ENCODE measurements around the gene MATN4.

Gene MATN4

DNA sequence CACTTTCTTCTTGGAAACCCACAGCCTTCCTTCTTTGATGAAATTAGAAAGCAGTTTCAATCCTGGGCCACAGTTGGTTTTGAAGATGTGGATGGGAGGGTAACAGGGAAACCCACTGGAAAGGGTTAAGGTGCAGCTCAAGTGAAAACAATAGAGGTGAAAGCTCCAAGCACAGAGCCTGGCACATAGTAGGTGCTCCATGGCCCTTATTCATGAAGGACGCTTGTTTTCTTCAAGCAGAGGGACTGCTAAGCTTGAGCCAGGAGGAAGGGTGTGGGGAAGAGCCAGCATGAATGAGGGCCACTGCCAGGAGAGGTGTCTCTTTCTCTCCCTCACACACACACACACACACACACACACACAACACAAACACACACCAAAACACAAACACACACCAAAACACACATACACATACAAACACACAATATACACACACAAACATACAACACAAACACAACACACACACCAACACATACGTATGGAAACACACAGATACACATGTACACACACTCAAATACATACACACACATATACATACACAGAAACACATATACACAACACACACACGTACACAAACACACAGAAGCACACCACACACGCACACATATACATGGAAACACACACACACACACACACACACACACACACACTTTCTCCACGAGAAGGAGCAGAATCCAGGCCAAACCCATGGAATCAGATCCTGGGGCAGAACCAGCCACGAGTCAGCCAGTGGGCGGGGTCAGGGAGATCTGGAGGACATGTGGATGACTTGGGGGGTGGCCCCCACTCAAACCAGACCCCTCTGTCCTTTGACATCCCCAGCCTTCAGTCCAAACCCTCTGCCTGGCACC lies 25.2 kb downstream of the MATN4 start:
- DNase-seq (ENCODE audit: extremely low read depth, low read depth): no peak
- TF ChIP-seq, protein P1, sequence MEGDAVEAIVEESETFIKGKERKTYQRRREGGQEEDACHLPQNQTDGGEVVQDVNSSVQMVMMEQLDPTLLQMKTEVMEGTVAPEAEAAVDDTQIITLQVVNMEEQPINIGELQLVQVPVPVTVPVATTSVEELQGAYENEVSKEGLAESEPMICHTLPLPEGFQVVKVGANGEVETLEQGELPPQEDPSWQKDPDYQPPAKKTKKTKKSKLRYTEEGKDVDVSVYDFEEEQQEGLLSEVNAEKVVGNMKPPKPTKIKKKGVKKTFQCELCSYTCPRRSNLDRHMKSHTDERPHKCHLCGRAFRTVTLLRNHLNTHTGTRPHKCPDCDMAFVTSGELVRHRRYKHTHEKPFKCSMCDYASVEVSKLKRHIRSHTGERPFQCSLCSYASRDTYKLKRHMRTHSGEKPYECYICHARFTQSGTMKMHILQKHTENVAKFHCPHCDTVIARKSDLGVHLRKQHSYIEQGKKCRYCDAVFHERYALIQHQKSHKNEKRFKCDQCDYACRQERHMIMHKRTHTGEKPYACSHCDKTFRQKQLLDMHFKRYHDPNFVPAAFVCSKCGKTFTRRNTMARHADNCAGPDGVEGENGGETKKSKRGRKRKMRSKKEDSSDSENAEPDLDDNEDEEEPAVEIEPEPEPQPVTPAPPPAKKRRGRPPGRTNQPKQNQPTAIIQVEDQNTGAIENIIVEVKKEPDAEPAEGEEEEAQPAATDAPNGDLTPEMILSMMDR (IDR thresholded peaks at IDR 0.05; ENCODE audit: low read depth, low read length, missing control alignments): no peak
- no peak overlapping the region for H3K4me3 ChIP-seq (replicated peaks; ENCODE audit: low read depth, low read length)

DNA sequence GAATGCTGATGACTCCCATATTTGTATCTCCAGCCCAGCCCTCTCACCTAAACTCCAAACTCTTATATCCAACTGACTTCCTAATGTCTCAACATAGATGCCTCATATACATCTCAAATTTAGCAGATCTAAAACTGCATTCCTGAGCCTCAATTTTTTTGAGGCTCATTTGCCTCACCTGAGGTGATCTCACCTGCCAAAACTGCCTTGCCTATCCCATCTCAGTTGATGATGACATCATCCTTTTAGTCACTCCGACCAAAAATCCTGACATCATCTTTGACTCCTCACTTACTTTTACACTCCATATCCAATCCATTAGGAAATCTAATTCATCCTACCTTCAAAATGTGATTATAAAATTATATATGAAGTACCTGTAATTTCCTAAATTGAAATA lies 28.1 kb downstream of the MATN4 start:
- TF ChIP-seq, protein P1 (IDR thresholded peaks at IDR 0.05; ENCODE audit: low read depth, low read length, missing control alignments): no peak
- no peak for DNase-seq (ENCODE audit: extremely low read depth, low read depth)
- H3K4me3 ChIP-seq (replicated peaks; ENCODE audit: low read depth, low read length): no peak overlapping the region

DNA sequence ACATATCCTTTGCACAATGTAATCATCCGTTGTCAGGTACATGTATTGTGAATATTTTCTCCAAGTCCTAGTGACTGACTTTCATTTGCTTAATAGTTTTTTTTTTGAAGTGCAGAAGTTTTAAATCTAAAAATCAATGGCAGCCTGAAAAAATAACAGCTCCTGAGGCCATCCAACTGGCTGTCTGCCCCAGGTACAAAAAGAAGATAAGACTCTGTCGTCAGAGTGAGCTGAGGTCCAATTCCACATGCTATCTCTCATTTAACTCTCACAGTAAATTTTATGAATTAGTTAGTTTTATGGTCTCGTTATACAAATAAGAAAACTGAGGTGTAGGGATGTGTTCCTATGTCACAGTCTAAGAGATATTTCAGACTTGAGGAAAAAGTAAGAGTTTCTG lies 32.8 kb downstream of the MATN4 start:
- H3K4me3 ChIP-seq (replicated peaks; ENCODE audit: low read depth, low read length): no peak overlapping the region
- TF ChIP-seq, protein P1 (IDR thresholded peaks at IDR 0.05; ENCODE audit: low read depth, low read length, missing control alignments): no peak
- DNase-seq (ENCODE audit: extremely low read depth, low read depth): no peak

DNA sequence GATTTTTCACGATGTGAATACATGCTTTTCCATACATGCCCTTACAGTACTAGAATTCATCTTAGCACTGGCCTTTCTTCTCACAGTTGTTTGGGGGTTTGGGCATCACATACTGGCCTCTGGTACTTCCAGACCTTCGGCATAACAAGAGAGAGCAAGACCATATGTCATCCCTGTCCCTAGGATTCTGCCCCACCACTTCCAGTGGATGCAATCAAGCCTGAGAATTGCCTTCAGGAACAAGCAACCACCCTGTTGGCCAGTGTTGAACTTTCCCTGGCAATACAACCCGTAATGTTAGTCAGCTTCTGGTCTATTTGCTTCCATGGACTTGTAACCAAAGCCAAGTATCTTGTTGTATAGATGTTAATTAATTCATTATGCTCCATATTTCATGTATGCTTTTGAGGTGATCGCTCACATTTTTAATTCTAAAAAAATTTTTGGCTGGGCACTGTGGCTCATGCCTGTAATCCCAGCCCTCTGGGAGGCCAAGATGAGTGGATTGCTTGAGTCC lies 38.3 kb downstream of the MATN4 start:
- no peak for DNase-seq (ENCODE audit: extremely low read depth, low read depth)
- TF ChIP-seq, protein P1 (IDR thresholded peaks at IDR 0.05; ENCODE audit: low read depth, low read length, missing control alignments): no peak
- H3K4me3 ChIP-seq (replicated peaks; ENCODE audit: low read depth, low read length): no peak overlapping the region

DNA sequence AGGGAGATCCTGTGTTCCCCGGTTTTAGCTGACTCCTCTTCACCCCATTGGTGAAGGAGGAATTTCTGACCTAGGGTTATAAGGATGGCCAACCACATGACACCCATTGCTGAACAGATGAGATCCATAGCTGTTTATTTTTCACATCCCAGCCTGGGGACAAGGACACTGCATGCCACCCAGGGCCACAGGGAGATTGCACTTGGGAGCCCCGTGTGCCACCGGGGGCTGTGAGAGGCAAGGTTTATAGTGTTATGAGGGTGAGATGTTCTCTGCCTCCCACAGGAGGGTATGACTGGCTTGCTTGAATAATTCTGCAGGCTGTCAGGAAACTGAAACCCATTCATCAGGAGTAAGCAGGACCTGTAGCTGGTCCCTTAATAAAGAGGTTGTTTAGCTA lies 39.0 kb downstream of the MATN4 start:
- no peak overlapping the region for H3K4me3 ChIP-seq (replicated peaks; ENCODE audit: low read depth, low read length)
- TF ChIP-seq, protein P1 (IDR thresholded peaks at IDR 0.05; ENCODE audit: low read depth, low read length, missing control alignments): no peak
- no peak for DNase-seq (ENCODE audit: extremely low read depth, low read depth)

DNA sequence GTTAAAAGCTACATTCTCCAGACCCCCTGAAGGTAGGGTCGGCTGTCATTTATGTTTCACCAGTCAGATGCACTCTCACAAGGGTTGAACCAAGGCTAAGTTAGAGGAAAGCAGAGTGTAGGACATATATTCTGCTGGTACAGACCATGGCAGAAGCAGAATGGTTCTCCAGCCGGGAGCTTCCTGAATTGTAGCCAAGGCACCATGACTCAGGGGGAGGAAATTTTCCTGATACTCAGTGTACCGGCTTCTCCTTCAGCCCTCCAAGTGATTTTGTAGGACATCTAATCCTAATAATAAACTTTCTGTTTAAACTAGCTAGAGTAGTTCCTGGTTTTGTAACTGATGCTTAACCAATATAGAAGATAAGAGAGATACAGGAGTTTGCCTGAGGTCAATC lies 39.6 kb downstream of the MATN4 start:
- DNase-seq (ENCODE audit: extremely low read depth, low read depth): no peak
- TF ChIP-seq, protein P1 (IDR thresholded peaks at IDR 0.05; ENCODE audit: low read depth, low read length, missing control alignments): no peak
- H3K4me3 ChIP-seq (replicated peaks; ENCODE audit: low read depth, low read length): no peak overlapping the region
